Thyroid gland (tissue), 4 donors: ENCODE results near the gene NT5DC1.

Experiments used
- POLR2A ChIP-seq, 2 donors: fragments of 450-650 bp; IDR thresholded peaks; one replicate each; pipeline ENCODE4 v1.6.1; 2017; ENCODE audit warnings: antibody characterized with exemption in 2 of 2, mild to moderate bottlenecking in 2 of 2, moderate library complexity in 1 of 2
- TF ChIP-seq, protein P1 (sequence below), 6 experiments: fragments of 200-600 bp in 3 of 6; fragments of 450-650 bp in 3 of 6; sonication (generic) in 3 of 6; IDR thresholded peaks; one replicate each; pipeline ENCODE4 v1.5.1; 2016 to 2019; ENCODE audit warnings: antibody characterized with exemption in 6 of 6, mild to moderate bottlenecking in 2 of 6, inconsistent platforms in 1 of 6, moderate library complexity in 1 of 6

DNA sequence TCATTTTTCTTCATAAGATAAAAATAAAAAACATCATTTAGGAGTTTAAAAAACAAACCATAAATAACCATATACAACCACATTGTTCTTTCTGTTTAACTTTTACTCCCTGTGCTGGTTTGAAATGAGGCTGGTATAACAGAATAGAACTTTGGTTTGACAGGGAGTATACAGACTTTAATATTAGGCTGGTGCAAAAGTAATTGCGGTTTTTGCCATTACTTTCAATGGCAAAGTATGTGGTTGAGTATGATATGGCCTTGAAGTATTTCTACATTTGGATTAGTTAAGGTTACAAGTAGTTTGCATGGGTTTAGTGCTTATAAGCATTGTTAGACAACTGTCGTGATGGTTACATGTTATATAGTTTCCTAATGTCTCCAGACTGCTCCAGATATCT lies 54.2 kb downstream of the NT5DC1 start:
- TF ChIP-seq, protein P1, sequence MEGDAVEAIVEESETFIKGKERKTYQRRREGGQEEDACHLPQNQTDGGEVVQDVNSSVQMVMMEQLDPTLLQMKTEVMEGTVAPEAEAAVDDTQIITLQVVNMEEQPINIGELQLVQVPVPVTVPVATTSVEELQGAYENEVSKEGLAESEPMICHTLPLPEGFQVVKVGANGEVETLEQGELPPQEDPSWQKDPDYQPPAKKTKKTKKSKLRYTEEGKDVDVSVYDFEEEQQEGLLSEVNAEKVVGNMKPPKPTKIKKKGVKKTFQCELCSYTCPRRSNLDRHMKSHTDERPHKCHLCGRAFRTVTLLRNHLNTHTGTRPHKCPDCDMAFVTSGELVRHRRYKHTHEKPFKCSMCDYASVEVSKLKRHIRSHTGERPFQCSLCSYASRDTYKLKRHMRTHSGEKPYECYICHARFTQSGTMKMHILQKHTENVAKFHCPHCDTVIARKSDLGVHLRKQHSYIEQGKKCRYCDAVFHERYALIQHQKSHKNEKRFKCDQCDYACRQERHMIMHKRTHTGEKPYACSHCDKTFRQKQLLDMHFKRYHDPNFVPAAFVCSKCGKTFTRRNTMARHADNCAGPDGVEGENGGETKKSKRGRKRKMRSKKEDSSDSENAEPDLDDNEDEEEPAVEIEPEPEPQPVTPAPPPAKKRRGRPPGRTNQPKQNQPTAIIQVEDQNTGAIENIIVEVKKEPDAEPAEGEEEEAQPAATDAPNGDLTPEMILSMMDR (IDR thresholded peaks at IDR 0.05) = no peak
- TF ChIP-seq POLR2A (IDR thresholded peaks at IDR 0.05) = no peak
